Progenitor cell of endocrine pancreas (in vitro differentiated cells): ENCODE results near the gene TRIM6. TPM values are rescaled to one million over a fixed set of nuclear protein-coding genes. Genes with fewer than 3 reads are reported as not detected.
"Not testable (repeated sequence)": the region's sequence is repeated elsewhere in the genome, so short reads cannot be mapped to it uniquely, and the experiment has no call there.

Experiments used
- DNase-seq: peaks from one replicate; pipeline ENCODE4 v3.0.0; 2021; ENCODE audit warnings: low spot score; ENCODE audit not compliant: unreplicated experiment
- H3K27ac Mint-ChIP-seq: 2 replicates; pipeline ENCODE4 v1.8.0; 2021; ENCODE audit warnings: mild to moderate bottlenecking, moderate library complexity, mixed read lengths
- H3K27me3 Mint-ChIP-seq: 2 replicates; pipeline ENCODE4 v1.8.0; 2021; ENCODE audit warnings: mixed read lengths
- H3K36me3 Mint-ChIP-seq: 2 replicates; pipeline ENCODE4 v1.8.0; 2022; ENCODE audit warnings: mixed read lengths; ENCODE audit not compliant: insufficient read depth
- H3K4me1 Mint-ChIP-seq: 2 replicates; pipeline ENCODE4 v1.8.0; 2021; ENCODE audit warnings: low read depth, mixed read lengths
- H3K4me3 Mint-ChIP-seq: 2 replicates; pipeline ENCODE4 v1.8.0; 2021; ENCODE audit warnings: low read depth, mild to moderate bottlenecking, moderate library complexity, mixed read lengths
- H3K9me3 Mint-ChIP-seq: 2 replicates; pipeline ENCODE4 v1.8.0; 2021; ENCODE audit warnings: low read depth, mixed read lengths
- total RNA-seq: library from RNA; stranded (reverse); gene quantifications from 2 replicates; pipeline ENCODE4 v1.2.1, GENCODE V29; 2021
- TF ChIP-seq, protein P1 (sequence below): fragments of 200-600 bp; sonication (generic); IDR thresholded peaks from one replicate; pipeline ENCODE4 v1.5.0; 2021; ENCODE audit warnings: antibody characterized with exemption, mild to moderate bottlenecking; ENCODE audit not compliant: unreplicated experiment

Gene TRIM6
- total RNA-seq, 1 donor from 2014 or later = 5.4 TPM

DNA sequence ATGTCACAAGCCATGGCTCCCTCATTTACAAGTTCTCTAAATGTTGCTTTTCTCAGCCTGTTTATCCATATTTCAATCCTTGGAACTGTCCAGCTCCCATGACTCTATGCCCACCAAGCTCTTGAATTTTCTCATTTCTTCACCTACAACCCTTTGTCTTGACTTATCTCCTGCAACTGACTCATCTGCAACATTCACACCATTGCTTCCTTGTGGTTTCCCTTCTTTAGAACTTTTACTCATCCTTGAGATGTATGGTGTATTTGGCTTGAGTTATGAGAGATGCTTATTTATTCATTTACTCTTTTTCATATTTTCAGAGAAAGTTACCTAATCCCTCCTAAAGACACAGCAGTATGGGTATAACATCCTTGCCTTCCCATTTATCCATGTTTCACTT is 47.1 kb downstream of the TRIM6 start:
- H3K9me3 Mint-ChIP-seq = peaks cover 6% of the 10 kb centered on the region
- no peak for DNase-seq
- H3K4me3 Mint-ChIP-seq = no peak overlapping the region
- peaks cover 9% of the 10 kb centered on the region for H3K36me3 Mint-ChIP-seq
- TF ChIP-seq, protein P1, sequence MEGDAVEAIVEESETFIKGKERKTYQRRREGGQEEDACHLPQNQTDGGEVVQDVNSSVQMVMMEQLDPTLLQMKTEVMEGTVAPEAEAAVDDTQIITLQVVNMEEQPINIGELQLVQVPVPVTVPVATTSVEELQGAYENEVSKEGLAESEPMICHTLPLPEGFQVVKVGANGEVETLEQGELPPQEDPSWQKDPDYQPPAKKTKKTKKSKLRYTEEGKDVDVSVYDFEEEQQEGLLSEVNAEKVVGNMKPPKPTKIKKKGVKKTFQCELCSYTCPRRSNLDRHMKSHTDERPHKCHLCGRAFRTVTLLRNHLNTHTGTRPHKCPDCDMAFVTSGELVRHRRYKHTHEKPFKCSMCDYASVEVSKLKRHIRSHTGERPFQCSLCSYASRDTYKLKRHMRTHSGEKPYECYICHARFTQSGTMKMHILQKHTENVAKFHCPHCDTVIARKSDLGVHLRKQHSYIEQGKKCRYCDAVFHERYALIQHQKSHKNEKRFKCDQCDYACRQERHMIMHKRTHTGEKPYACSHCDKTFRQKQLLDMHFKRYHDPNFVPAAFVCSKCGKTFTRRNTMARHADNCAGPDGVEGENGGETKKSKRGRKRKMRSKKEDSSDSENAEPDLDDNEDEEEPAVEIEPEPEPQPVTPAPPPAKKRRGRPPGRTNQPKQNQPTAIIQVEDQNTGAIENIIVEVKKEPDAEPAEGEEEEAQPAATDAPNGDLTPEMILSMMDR = no peak
- H3K4me1 Mint-ChIP-seq = peaks cover 5% of the 10 kb centered on the region
- H3K27me3 Mint-ChIP-seq = no peaks in the 10 kb centered on the region
- H3K27ac Mint-ChIP-seq = no peak overlapping the region

DNA sequence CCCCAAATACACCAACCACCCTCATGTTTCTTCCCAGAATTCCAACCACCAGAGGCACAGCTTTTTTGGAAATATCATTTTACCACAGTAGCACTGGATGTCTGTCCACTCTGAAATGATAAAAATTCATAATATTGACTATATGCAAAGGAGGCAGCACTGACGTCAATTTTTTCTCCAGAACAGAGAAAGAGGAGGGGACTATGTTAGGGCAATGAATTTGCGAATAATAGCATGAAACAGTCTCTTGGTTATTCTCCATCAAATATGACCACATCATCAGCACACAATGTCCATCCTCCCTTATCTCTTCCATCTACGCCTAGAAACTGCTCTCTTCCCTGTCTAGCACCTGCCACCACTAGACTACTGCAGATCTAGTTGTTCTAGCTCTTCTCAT is 49.7 kb downstream of the TRIM6 start:
- Mint-ChIP-seq H3K27ac (no peak overlapping the region), H3K4me3 (no peak overlapping the region), H3K36me3 (peaks cover 3% of the 10 kb centered on the region), H3K4me1 (no peaks in the 10 kb centered on the region), H3K27me3 (no peaks in the 10 kb centered on the region), H3K9me3 (peaks cover 2% of the 10 kb centered on the region)
- TF ChIP-seq, protein P1 = no peak
- no peak for DNase-seq

DNA sequence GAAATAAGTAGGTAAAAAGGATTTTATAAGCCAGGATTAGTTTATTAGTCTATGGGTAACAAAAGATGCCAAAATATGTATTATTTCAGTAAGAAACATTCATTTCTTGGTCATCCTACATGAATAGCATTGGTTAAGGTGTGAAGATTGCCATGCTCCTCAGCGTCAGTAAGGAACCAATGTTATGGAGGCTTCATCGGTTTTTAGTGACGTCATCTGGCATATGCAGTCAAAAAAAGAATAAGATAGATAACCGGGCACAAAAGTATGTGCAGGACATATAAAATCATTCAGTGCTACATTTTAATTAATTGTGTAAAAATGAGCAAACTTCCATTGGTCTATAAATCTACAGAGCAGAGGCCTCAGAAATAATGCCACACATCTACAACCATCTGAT is 59.0 kb downstream of the TRIM6 start:
- H3K27me3 Mint-ChIP-seq = no peaks in the 10 kb centered on the region
- H3K36me3 Mint-ChIP-seq = peaks cover 10% of the 10 kb centered on the region
- H3K4me1 Mint-ChIP-seq = no peaks in the 10 kb centered on the region
- H3K9me3 Mint-ChIP-seq = peaks cover 11% of the 10 kb centered on the region
- no peak overlapping the region for H3K4me3 Mint-ChIP-seq
- no peak overlapping the region for H3K27ac Mint-ChIP-seq
- no peak for DNase-seq
- TF ChIP-seq, protein P1 = no peak

DNA sequence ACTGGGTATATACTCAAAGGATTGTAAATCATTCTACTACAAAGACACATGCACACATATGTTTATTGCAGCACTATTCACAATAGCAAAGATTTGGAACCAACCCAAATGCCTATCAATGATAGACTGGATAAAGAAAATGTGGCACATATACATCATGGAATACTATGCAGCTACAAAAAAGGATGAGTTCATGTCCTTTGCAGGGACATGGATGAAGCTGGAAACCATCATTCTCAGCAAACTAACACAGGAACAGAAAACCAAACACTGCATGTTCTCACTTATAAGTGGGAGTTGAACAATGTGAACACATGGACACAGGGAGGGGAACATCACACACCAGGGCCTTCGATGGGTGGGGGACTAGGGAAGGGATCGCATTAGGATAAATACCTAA is 60.5 kb downstream of the TRIM6 start:
- not testable (repeated sequence) for H3K4me3 Mint-ChIP-seq, H3K27ac Mint-ChIP-seq, DNase-seq, H3K27me3 Mint-ChIP-seq, H3K4me1 Mint-ChIP-seq, H3K9me3 Mint-ChIP-seq
- H3K36me3 Mint-ChIP-seq = peaks cover 16% of the 10 kb centered on the region

DNA sequence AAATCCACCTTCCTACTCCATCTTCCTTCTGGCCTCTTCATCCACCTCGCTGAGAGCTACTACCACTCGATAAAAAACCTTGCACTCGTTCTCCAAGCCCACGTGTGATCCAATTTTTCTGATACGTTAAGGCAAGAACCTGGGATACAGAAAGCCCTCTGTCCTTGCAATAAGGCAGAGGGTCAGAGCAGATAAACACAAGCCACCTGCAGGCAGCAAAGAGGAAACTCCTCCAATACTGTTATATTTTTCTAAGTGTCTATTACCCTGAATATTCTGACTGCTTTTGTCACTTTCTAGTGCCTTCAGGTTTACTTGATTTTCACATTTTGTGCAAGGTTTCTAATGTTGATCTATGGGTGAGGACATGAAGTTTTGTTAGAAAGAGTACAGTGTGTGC is 61.9 kb downstream of the TRIM6 start:
- Mint-ChIP-seq H3K27me3 (no peaks in the 10 kb centered on the region), H3K9me3 (peaks cover 3% of the 10 kb centered on the region), H3K36me3 (peaks cover 16% of the 10 kb centered on the region), H3K27ac (no peak overlapping the region), H3K4me3 (no peak overlapping the region), H3K4me1 (no peaks in the 10 kb centered on the region)
- TF ChIP-seq, protein P1 = no peak
- DNase-seq = no peak

Other genes starting within 250 kb of the TRIM6 start
- gene OR51B6, start 245.1 kb upstream of the TRIM6 start, total RNA-seq = not detected in 2 replicates
- not detected in 2 replicates for gene OR51M1, start 212.8 kb upstream of the TRIM6 start, total RNA-seq
- gene OR51Q1, start 174.5 kb upstream of the TRIM6 start, total RNA-seq = not detected in 2 replicates
- not detected in 2 replicates for gene OR51I1, start 155.1 kb upstream of the TRIM6 start, total RNA-seq
- gene OR51I2, start 147.3 kb upstream of the TRIM6 start, total RNA-seq = not detected in 2 replicates
- gene OR52D1, start 108.0 kb upstream of the TRIM6 start, total RNA-seq = not detected in 2 replicates
- not detected in 2 replicates for gene UBQLN3, start 86.7 kb upstream of the TRIM6 start, total RNA-seq
- gene UBQLNL, start 79.9 kb upstream of the TRIM6 start, total RNA-seq = 0.53 and 0.79 TPM in 2 replicates
- 0.26 TPM in 1 of 2 replicates, not detected in the other for gene OR52H1, start 48.1 kb upstream of the TRIM6 start, total RNA-seq
- not detected in 2 replicates for gene OR52B6, start 15.8 kb upstream of the TRIM6 start, total RNA-seq
- gene TRIM34, start 28.4 kb downstream of the TRIM6 start, total RNA-seq = 2.0 TPM in 2 replicates
- gene TRIM5, start 88.4 kb downstream of the TRIM6 start, total RNA-seq = 38.9 and 40.8 TPM in 2 replicates
- gene TRIM22, start 93.2 kb downstream of the TRIM6 start, total RNA-seq = 0.89 and 1.7 TPM in 2 replicates
- gene OR56B1, start 139.8 kb downstream of the TRIM6 start, total RNA-seq = not detected in 2 replicates
- gene OR52N4, start 157.6 kb downstream of the TRIM6 start, total RNA-seq = not detected in 2 replicates
- not detected in 2 replicates for gene OR52N5, start 186.7 kb downstream of the TRIM6 start, total RNA-seq
- not detected in 2 replicates for gene OR52N1, start 194.6 kb downstream of the TRIM6 start, total RNA-seq
- not detected in 2 replicates for gene OR52N2, start 212.3 kb downstream of the TRIM6 start, total RNA-seq
- gene OR52E6, start 245.3 kb downstream of the TRIM6 start, total RNA-seq = not detected in 2 replicates